GM10248 (cell line): ENCODE data around the gene MOBP.

Experiments used
- CTCF ChIA-PET: fragments of 300-600 bp; sonication (Branson Sonifier 250); formaldehyde crosslinking; extraction: SDS; loops from one replicate; lab custom pipeline; 2021; ENCODE audit warnings: antibody characterized with exemption; lab: Yijun Ruan, JAX
- POLR2A ChIA-PET: fragments of 350-650 bp; sonication (Branson Sonifier 250); formaldehyde crosslinking; extraction: SDS; loops from one replicate; lab custom pipeline; 2020; ENCODE audit warnings: antibody characterized with exemption; lab: Yijun Ruan, JAX
- DNase-seq: peaks from one replicate; pipeline ENCODE4 v3.0.0; 2012; ENCODE audit errors: extremely low spot score
- TF ChIP-seq, protein P1 (sequence below): IDR thresholded peaks from 2 replicates; pipeline ENCODE4 v1.5.1; 2012; ENCODE audit warnings: mild to moderate bottlenecking, low read depth; ENCODE audit errors: extremely low read depth, missing control alignments, control extremely low read depth

Gene MOBP

GRCh38 chr3:39524107-39524506 lies 56.6 kb downstream of the MOBP start:
- CTCF ChIA-PET: no interaction called here
- TF ChIP-seq, protein P1, sequence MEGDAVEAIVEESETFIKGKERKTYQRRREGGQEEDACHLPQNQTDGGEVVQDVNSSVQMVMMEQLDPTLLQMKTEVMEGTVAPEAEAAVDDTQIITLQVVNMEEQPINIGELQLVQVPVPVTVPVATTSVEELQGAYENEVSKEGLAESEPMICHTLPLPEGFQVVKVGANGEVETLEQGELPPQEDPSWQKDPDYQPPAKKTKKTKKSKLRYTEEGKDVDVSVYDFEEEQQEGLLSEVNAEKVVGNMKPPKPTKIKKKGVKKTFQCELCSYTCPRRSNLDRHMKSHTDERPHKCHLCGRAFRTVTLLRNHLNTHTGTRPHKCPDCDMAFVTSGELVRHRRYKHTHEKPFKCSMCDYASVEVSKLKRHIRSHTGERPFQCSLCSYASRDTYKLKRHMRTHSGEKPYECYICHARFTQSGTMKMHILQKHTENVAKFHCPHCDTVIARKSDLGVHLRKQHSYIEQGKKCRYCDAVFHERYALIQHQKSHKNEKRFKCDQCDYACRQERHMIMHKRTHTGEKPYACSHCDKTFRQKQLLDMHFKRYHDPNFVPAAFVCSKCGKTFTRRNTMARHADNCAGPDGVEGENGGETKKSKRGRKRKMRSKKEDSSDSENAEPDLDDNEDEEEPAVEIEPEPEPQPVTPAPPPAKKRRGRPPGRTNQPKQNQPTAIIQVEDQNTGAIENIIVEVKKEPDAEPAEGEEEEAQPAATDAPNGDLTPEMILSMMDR: no peak
- POLR2A ChIA-PET: no interaction called here
- no peak for DNase-seq

- no peak for DNase-seq
- CTCF ChIA-PET: no interaction called here
- TF ChIP-seq, protein P1: no peak
- POLR2A ChIA-PET: no interaction called here
Observed at GRCh38 chr3:39528844-39529243, 61.4 kb downstream of the MOBP start.

GRCh38 chr3:39529577-39529976 lies 62.1 kb downstream of the MOBP start:
- POLR2A ChIA-PET: no interaction called here
- DNase-seq: no peak
- CTCF ChIA-PET: no interaction called here

DNA sequence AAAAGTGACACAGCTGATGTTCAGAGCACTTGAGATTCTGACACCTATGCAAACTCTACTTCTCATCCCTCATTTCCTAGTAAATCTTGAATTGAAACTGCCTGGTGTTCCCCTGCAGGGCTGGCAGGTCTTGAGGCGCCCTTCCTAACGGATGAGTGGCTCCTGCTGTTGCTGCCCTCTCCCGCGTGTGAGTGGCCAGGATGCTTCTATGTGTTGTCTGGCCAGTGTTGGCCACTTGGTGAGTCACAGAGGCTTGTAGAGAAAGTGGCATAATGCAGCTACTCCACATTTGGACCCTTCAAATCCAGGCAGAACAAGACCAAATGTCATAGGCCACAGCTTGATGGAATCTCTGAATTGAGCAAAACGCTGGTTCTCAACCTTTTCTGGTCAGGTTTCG lies 63.6 kb downstream of the MOBP start:
- DNase-seq: no peak
- TF ChIP-seq, protein P1: no peak
- ChIA-PET POLR2A (no interaction called here), CTCF (interaction anchor here (0.9 to 1.2 kb wide), 2 partner anchors 12 to 32 kb away, joined by 3 read pairs; no protein-coding TSS in a partner anchor)

More at GRCh38 chr3:39529577-39529976, 62.1 kb downstream of the MOBP start:
- TF ChIP-seq, protein P1: no peak

DNA sequence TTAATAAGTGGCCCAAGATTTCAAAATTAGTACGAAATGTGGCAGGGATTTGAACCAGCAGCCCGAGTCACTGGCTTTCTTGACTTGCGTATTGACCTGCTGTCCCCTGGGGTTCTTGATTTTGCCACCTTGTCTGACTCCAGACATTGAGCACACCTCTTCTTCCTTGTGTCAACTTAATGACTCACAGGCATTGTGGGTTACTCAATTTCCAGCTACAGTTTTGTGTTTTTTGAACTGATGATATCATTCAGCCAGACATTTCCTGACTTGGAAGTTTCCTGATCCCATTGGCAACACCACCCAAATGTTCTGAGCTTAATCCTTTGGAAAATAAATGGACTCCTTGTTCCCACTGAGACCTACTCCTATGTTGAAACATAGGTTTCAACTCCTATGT lies 64.2 kb downstream of the MOBP start:
- no peak for DNase-seq
- ChIA-PET CTCF (interaction anchor here (1.2 kb wide), 1 partner anchor 12 kb away, joined by 3 read pairs; no protein-coding TSS in a partner anchor), POLR2A (no interaction called here)
- TF ChIP-seq, protein P1: no peak

GRCh38 chr3:39532777-39533176 lies 65.3 kb downstream of the MOBP start:
- TF ChIP-seq, protein P1: no peak
- CTCF ChIA-PET: no interaction called here
- DNase-seq: no peak
- POLR2A ChIA-PET: no interaction called here

DNA sequence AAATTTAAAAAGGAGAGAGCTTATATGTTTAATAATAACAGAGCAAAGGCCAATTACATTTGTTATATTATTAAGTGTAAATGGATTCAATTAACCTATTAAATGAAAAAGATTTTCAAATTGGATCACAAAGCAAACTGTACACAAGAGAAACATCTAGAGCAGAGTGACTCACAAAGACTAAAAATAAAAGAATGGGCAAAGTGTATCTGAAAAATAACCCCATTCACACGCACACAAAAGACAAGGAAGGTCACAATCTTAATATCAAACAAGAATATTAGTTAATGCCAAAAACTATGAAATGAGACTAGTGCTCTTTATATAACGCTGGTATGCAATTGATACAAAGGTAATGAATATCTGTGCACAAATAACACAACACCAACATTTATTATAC lies 65.7 kb downstream of the MOBP start:
- ChIA-PET CTCF (no interaction called here), POLR2A (no interaction called here)
- TF ChIP-seq, protein P1: no peak
- DNase-seq: no peak
